Colonic mucosa (tissue), 4 donors: ENCODE measurements around the gene C4BPB. TPM values are rescaled to one million over a fixed set of nuclear protein-coding genes. Genes with fewer than 3 reads are reported as not detected.
A peak's percentile ranks its signal among the peaks of the same experiment; 100 is the strongest.

ENCODE experiments used
- DNase-seq: peaks from one replicate; pipeline ENCODE4 v3.0.0-alpha.2; 2020
- H3K27ac ChIP-seq: fragments of 200-600 bp; one replicate; pipeline ENCODE4 v1.8.0; 2021
- H3K27me3 ChIP-seq: fragments of 200-600 bp; one replicate; pipeline ENCODE4 v1.8.0; 2021
- H3K36me3 ChIP-seq: fragments of 200-600 bp; one replicate; pipeline ENCODE4 v1.8.0; 2021
- H3K4me1 ChIP-seq: fragments of 200-600 bp; one replicate; pipeline ENCODE4 v1.8.0; 2021; ENCODE audit warnings: mild to moderate bottlenecking
- H3K4me3 ChIP-seq: fragments of 200-600 bp; one replicate; pipeline ENCODE4 v1.8.0; 2021
- H3K9ac ChIP-seq, 2 donors: one replicate each; pipeline ENCODE4 v1.7.0; 2013; ENCODE audit warnings: control low read depth in 2 of 2, low read depth in 2 of 2, low read length in 2 of 2
- H3K9me3 ChIP-seq: fragments of 200-600 bp; one replicate; pipeline ENCODE4 v1.8.0; 2021
- intact Hi-C: fragments of 100-400 bp; cut with DNase I; formaldehyde crosslinking; loops from one replicate; pipeline ENCODE4 v1.14.1; 2022
- total RNA-seq, 2 donors: library from RNA; stranded (reverse); fragmentation: NEBNext Ultra II Directional in 1 of 2; extraction: Animal tissue kit (Norgen Biotek cat#: 25700) in 1 of 2; gene quantifications; one replicate each; pipeline ENCODE4 v1.2.1, GENCODE V29; 2021
- TF ChIP-seq, protein P1 (sequence below): fragments of 200-600 bp; IDR thresholded peaks from one replicate; pipeline ENCODE4 v1.8.0; 2022; ENCODE audit warnings: antibody characterized with exemption, mild to moderate bottlenecking
- donor health status: healthy.
- donor health status: DM: no; HTN: no; CAD: no.
- donor health status: DM: no; HTN: no; CAD: no.

C4BPB gene
- total RNA-seq, 2 donors from 2014 or later, result 5.0 to 9.6 TPM

DNA sequence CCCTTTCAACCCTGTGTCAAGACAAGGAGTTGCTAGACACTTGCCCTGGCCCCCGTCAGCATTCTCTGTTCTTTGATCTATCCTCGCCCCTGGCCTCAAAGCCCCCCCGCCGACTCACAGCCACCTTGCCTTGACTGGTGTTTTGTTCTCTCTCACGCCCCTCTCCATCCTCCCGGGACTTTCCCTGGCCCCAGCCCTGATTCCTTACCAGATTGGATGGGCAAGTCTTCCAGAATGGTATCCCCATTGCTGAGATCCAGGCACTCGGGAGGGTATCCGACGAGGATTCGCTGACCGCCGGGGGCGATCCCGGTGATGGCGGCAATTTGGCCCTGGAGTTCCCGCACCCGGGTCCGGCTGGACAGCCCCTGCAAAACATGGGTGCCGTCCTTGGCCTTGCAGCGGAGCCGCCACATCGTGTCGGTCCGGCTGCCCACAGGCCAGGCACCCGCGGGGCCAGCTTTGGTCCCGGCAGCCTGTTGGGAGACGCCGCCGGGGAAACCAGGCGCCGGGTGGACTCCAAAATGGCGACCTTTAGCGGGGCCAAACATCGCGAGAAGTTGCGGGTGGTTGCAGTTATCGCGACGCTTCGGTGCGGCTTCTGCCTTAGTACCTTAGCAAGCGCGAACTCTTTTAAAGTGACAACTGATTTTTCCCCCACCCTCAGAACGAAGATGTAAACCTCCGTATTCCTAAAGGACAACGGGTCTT, 38.0 kb upstream of the C4BPB start:
- peak overlapping the region; percentile 91 for H3K27ac ChIP-seq
- H3K9me3 ChIP-seq, result no peaks in the 10 kb centered on the region
- peaks cover 7% of the 10 kb centered on the region for H3K36me3 ChIP-seq
- H3K9ac ChIP-seq, result peak overlapping the region; percentile 92 to 99
- TF ChIP-seq, protein P1, sequence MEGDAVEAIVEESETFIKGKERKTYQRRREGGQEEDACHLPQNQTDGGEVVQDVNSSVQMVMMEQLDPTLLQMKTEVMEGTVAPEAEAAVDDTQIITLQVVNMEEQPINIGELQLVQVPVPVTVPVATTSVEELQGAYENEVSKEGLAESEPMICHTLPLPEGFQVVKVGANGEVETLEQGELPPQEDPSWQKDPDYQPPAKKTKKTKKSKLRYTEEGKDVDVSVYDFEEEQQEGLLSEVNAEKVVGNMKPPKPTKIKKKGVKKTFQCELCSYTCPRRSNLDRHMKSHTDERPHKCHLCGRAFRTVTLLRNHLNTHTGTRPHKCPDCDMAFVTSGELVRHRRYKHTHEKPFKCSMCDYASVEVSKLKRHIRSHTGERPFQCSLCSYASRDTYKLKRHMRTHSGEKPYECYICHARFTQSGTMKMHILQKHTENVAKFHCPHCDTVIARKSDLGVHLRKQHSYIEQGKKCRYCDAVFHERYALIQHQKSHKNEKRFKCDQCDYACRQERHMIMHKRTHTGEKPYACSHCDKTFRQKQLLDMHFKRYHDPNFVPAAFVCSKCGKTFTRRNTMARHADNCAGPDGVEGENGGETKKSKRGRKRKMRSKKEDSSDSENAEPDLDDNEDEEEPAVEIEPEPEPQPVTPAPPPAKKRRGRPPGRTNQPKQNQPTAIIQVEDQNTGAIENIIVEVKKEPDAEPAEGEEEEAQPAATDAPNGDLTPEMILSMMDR, result no peak
- intact Hi-C loops, result loop anchor here (1.0 kb wide), 1 partner anchor 27 kb away; no protein-coding TSS in a partner anchor
- peak overlapping the region; percentile 94 for H3K4me3 ChIP-seq
- peak; percentile 93 for DNase-seq
- H3K27me3 ChIP-seq, result no peaks in the 10 kb centered on the region
- peaks cover 19% of the 10 kb centered on the region for H3K4me1 ChIP-seq

DNA sequence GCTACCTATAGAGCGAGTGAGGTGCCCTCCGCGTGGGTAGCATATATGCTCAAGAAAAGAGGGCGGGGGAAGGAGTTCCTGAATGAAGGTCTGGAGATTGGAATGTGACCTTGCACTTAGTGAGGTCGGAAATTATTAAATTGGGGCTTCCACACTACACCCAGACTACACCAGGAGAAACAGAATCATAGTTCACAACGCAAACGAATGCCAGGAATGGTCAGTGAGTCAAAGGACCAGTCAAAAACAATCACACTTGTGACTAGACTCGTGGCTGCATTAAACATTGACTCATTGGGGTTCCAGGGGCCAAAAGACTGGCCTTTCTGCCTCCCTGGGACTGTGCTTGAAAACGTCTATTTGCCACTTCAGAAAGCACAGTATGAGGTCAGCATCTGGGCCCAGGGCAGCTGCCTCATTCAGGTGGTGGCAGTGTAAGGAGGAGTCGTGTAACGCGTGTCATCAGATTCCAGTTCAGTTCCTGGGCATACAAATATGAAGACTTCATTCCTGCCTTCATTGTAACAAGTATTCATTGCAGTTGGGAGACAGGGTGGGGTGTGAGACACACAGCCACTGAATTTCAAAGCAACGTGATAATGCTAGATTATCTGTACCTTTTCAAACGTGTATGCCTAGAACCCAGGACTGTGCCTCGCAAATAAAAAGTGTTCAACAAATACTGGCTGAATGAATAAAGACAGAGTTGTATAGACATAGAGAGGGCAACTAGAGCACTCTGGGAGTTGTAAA, 37.3 kb upstream of the C4BPB start, which contains the start of gene YOD1:
TSS of gene YOD1 (minus strand) at position 18 of the 753 bp plus-strand sequence. CDS start 178 bp downstream, outside the sequence.
- Histone ChIP-seq H3K4me3 (peak within 1 kb of the TSS; percentile 94), H3K4me1 (peaks cover 23% of the 10 kb centered on the region), H3K9me3 (no peaks in the 10 kb centered on the region), H3K27me3 (no peaks in the 10 kb centered on the region), H3K27ac (peak within 1 kb of the TSS; percentile 91), H3K36me3 (peaks cover 7% of the 10 kb centered on the region), H3K9ac (peak within 1 kb of the TSS; percentile 92 to 99)
- TF ChIP-seq, protein P1, result no peak
- DNase-seq, result no peak
- intact Hi-C loops, result no loop called here

DNA sequence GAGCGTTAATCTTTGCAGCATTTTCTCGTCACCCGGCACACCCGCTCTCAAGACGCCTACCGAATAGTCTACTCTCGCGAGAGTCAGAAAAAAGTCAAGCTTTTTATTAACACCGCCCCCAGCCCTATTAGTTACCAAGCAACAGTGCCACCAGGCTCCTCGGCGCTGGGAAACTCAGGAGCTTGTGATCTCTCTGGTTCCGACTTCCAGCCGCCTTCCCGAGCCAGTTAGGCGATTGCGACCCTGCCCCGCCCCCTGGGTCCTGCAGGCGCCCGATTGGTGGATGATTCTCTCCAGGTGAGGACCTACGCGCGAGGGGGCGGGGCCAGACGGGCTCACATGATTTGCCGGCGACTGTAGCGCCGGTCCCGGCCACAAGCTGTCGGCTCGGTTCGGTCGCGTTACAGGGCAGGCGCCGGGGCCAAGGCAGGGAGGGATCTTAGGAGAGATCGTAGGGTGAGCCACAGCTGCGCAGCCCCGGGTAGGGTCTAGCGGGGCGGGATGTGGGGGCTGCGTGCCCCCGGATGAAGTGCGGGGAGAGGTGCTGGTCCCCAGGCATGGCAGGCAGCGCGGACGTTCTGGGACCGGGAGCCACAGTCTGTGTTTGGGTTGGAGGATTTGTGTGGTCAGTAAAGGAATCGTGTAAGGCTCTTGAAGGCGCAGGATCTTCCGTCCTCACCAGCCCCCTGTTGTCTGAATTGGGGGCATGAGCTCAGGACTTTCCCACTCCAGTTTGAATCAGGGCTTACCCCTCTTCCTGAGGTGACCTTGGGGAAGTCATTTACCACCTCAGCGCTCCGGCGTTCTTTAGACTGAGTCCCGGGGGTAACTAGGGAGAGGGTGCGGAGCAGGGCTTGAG, 35.5 kb upstream of the C4BPB start, which contains the start of gene PFKFB2:
TSS of gene PFKFB2 (plus strand) at position 365 of the 859 bp plus-strand sequence. CDS start 1,443 bp downstream, outside the sequence.
- Histone ChIP-seq H3K27ac (peak within 1 kb of the TSS; percentile 91), H3K27me3 (no peaks in the 10 kb centered on the region), H3K4me3 (peak within 1 kb of the TSS; percentile 67), H3K9ac (peak within 1 kb of the TSS; percentile 92 to 99), H3K4me1 (peaks cover 12% of the 10 kb centered on the region), H3K36me3 (peaks cover 7% of the 10 kb centered on the region), H3K9me3 (no peaks in the 10 kb centered on the region)
- intact Hi-C loops, result no loop called here
- TF ChIP-seq, protein P1, result no peak
- DNase-seq, result peak; percentile 100

DNA sequence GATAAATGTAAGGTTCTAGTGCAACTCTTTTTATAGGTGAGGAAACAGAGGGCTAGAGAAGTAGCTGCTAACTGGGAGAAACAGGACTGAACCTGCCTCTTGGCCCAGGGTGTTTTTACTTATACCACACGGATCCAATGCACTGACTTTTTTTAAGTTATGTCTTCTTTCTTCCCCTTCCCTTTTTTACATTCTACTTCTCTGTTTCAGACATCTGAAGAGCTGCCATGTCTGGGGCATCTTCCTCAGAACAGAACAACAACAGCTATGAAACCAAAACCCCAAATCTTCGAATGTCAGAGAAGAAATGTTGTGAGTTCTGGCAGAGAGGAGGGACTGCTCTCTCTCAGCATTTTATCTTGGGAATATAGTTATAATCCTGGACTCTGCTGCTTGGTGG, 34.2 kb upstream of the C4BPB start:
- Histone ChIP-seq H3K9me3 (no peaks in the 10 kb centered on the region), H3K9ac (peak overlapping the region in 1 of 2 donors; percentile 99), H3K4me3 (no peak overlapping the region), H3K36me3 (no peaks in the 10 kb centered on the region), H3K27me3 (no peaks in the 10 kb centered on the region), H3K4me1 (peaks cover 12% of the 10 kb centered on the region), H3K27ac (peak overlapping the region; percentile 91)
- TF ChIP-seq, protein P1, result no peak
- intact Hi-C loops, result no loop called here
- DNase-seq, result no peak
